GM12801 (cell line): ENCODE data around the gene ITPKC.

Experiments
- TF ChIP-seq, protein P1 (sequence below): IDR thresholded peaks from one replicate; pipeline ENCODE4 v1.5.1; 2011; ENCODE audit warnings: control low read depth; ENCODE audit not compliant: insufficient read length; ENCODE audit errors: extremely low read depth

Gene ITPKC

DNA sequence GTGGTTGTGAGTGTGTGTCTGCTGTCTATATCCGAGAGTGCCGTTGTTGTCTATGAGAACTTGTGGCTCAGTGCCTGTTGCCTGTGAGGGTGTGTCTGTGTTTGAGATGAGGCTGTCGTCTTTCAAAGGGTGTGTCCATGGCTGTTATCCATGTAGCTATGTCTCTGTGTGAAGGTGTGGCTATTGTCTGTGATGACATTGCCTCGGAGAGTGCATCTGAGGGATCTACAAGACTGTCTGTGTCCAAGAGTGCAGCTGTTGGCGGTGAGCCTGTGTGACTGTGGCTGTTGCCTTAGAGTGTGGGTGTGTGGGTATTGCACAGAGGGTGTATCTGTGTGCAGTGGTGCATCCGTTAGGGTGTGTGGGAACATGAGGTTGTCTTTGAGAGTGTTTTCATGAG is 31.3 kb upstream of the ITPKC start:
- TF ChIP-seq, protein P1, sequence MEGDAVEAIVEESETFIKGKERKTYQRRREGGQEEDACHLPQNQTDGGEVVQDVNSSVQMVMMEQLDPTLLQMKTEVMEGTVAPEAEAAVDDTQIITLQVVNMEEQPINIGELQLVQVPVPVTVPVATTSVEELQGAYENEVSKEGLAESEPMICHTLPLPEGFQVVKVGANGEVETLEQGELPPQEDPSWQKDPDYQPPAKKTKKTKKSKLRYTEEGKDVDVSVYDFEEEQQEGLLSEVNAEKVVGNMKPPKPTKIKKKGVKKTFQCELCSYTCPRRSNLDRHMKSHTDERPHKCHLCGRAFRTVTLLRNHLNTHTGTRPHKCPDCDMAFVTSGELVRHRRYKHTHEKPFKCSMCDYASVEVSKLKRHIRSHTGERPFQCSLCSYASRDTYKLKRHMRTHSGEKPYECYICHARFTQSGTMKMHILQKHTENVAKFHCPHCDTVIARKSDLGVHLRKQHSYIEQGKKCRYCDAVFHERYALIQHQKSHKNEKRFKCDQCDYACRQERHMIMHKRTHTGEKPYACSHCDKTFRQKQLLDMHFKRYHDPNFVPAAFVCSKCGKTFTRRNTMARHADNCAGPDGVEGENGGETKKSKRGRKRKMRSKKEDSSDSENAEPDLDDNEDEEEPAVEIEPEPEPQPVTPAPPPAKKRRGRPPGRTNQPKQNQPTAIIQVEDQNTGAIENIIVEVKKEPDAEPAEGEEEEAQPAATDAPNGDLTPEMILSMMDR, result no peak

DNA sequence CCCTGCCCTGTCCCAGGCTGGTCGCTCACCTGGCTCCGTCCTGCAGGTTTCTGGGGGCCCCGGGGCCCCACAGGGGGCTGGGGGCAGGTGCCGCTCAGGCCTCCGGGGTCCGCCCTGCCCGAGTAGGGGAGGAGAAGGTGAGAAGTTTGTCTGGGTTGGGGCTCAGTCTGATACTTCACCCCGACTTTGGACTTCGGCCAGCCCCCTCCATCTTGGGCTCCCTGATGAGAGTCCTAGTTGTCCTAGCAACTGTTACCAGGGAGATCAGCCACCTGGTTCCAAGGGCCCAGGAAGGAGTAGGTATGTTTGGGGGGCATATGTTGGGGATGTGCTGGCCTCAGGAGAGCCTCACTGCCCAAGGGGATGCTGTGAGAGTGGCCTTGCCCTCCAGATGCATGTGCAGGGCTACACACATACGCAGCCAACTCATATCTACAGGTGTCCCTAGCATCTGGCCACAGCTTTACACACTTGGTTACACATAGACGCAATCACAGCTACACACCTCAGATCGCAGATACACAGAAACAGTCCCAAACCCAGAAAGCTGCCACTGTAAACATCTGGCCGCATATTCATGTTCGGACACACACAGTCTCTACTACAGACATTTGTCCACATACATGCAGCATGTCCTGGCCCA is 29.9 kb upstream of the ITPKC start:
- TF ChIP-seq, protein P1, result no peak

DNA sequence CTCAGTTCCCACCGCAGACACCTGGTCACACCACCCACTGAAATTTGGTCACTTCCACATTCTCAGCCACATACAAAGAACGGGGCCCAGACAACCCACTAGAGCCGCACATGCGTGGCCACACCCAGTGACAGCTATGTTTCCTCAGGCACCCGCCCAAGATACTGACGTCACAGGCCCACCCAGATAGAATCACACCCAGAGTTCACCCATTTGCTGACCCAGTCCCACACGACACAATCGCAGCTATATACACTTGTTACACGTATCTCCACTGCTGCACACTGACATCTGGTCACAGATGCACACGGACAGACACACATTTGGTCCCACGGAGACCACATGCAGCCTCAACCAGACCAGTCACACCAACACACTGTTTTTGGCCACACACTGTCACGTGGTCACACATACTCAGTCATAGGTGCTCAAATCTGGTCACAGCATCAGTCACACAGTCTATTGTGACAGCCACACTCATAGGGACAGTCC is 29.3 kb upstream of the ITPKC start:
- TF ChIP-seq, protein P1, result no peak

DNA sequence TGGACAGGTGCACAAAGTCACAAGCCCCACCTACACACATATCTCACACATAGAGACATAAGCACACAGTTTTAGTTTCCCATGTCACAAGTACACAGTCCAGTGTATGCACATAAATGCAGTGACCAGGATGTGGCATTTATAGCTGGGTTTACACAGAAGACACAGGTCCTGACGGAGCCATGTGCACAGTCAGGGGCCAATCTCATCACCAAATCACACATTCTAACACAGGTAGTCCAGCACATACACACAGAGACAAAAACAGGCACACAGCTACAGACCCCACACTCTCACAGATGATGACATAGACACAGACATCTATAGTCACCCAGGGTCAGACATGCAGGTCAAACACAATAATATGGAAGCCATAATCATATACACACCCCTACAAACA is 28.6 kb upstream of the ITPKC start:
- TF ChIP-seq, protein P1, result no peak

DNA sequence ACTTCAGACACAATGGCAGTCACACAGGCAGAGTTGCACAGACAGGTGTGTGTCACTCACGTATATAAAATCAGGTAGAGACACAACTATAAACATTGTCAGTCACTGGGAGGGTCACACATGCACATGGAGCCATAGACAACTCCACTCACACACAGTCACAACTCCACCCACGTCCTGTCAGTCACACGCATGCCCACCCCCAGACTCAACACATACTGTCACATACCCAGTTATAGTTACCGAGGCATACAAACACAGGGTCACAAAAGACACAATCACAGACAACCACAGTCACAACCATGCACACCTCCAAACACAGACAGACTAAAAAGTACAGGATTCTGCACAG is 27.9 kb upstream of the ITPKC start:
- TF ChIP-seq, protein P1, result no peak

DNA sequence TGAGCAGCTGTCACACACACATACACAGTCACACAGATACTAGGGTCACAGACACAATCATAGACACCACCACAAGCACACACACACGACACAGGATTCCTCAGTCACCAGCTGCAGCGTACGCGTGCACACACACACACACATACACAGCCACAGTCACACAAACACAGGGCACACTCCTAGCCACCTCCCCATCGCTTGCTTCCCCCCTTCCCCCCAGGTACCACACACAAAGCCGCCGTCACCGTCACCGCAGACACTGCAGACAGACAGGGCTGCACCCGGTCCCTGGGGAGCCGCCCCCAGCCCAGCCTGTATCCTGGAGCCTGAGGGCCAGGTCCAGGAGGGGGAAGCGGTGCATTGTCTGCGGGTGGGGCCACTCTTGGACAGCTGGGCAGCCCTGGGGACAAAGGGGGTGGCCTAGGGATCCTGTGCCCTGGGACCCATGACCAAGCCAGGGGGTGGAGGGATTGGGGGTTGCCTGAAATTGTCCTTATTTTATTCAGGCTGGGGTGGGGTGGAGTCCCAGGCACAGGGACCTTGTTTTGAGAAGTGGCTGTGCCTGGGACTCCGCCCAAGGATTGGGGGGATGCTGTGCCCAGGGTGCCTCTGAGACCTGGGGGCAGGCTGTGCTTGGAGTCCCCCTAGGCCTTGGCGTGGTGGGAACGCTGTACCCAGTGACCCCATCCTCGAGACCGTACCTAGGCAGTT is 27.4 kb upstream of the ITPKC start:
- TF ChIP-seq, protein P1, result no peak

DNA sequence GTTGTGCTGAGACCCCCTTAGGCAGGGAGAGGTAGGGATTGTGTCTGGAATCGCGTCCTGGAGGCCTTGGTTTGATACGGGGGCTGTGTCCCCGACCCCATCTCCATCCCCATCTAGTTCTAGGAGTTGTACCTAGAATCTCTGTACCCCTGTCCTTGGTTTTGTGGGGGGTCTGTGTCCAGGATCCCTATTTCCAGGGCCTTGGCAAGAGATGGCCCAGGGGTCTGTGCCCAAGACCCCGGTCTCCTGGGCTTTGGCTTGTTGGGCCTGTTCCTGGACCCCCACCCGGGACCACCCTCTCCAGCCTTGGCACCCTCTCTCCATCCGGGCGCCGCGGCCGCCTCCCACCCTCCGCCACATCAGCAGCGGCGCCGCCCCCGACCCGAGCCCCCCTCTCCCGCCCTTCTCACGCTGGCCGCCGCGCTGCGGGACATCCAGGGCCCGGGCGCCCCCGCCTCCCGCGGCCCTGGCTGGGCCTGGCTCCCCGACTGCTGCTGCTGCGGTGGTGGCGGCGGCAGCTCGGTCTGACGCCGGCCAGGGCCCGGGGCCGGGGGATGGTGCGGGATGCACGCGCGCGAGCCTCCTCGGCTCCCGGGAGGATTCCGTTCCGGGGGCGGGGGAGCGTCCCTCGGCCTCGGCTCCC is 26.7 kb upstream of the ITPKC start, which contains the start of gene NUMBL:
Gene NUMBL (minus strand): TSS at position 602 of the 643 bp plus-strand sequence. CDS start 168 bp downstream, at position 434.
- TF ChIP-seq, protein P1, result no peak
